NCI-H524 treated with DMSO at 0.1 percent for 48 hours (cell line): ENCODE data around the gene FIGN.
A peak's percentile ranks its signal among the peaks of the same experiment; 100 is the strongest.

Experiments used
- DNase-seq: peaks from one replicate; lab custom pipeline; 2025; lab: John Stamatoyannopoulos, UW

The FIGN gene

GRCh38 chr2:163736433-163737189 is 803 bp upstream of the FIGN start:
- no peak for DNase-seq

- peak; percentile 40 for DNase-seq
Observed at GRCh38 chr2:163734881-163735684, 725 bp downstream of the FIGN start.

- DNase-seq: no peak
Observed at GRCh38 chr2:163734401-163734800, 1.4 kb downstream of the FIGN start.

GRCh38 chr2:163733956-163734355 is 1.9 kb downstream of the FIGN start:
- no peak for DNase-seq

GRCh38 chr2:163733301-163733938 is 2.4 kb downstream of the FIGN start:
- peak; percentile 55 for DNase-seq

- DNase-seq: no peak
Observed at GRCh38 chr2:163732727-163733126, 3.1 kb downstream of the FIGN start.

- no peak for DNase-seq
Observed at GRCh38 chr2:163731735-163732134, 4.1 kb downstream of the FIGN start.

- no peak for DNase-seq
Observed at GRCh38 chr2:163730556-163730955, 5.3 kb downstream of the FIGN start.

GRCh38 chr2:163729636-163730273 is 6.1 kb downstream of the FIGN start:
- no peak for DNase-seq

- no peak for DNase-seq
Observed at GRCh38 chr2:163723881-163724280, 11.9 kb downstream of the FIGN start.

- no peak for DNase-seq
Observed at GRCh38 chr2:163723348-163723747, 12.5 kb downstream of the FIGN start.

- no peak for DNase-seq
Observed at GRCh38 chr2:163719331-163719730, 16.5 kb downstream of the FIGN start.

- DNase-seq: peak; percentile 85
Observed at GRCh38 chr2:163717993-163718680, 17.7 kb downstream of the FIGN start.

GRCh38 chr2:163717515-163717914 is 18.3 kb downstream of the FIGN start:
- no peak for DNase-seq

- DNase-seq: no peak
Observed at GRCh38 chr2:163716101-163716500, 19.7 kb downstream of the FIGN start.

- DNase-seq: no peak
Observed at GRCh38 chr2:163715668-163716067, 20.1 kb downstream of the FIGN start.

- DNase-seq: no peak
Observed at GRCh38 chr2:163715199-163715598, 20.6 kb downstream of the FIGN start.

GRCh38 chr2:163713534-163714311 is 22.1 kb downstream of the FIGN start:
- DNase-seq: no peak

- DNase-seq: no peak
Observed at GRCh38 chr2:163711699-163712098, 24.1 kb downstream of the FIGN start.

- no peak for DNase-seq
Observed at GRCh38 chr2:163711258-163711657, 24.6 kb downstream of the FIGN start.

GRCh38 chr2:163709270-163709669 is 26.5 kb downstream of the FIGN start:
- DNase-seq: no peak
